Esophagus mucosa (tissue), 1 donor: Measurements from ENCODE around the gene TXNDC12. TPM values are rescaled to one million over a fixed set of nuclear protein-coding genes. Genes with fewer than 3 reads are reported as not detected.
"Not testable (repeated sequence)": the region's sequence is repeated elsewhere in the genome, so short reads cannot be mapped to it uniquely, and the experiment has no call there.

Experiments used
- ATAC-seq: fragments of 200-7000 bp; cut with Tn5 transposase; one replicate; pipeline ENCODE4 v1.9.1; 2020
- total RNA-seq: library from RNA; stranded (reverse); gene quantifications from one replicate; pipeline ENCODE4 v1.2.4, GENCODE V29; 2023
- donor health status: DM: yes; HTN: yes; CAD: no.

The TXNDC12 gene
- total RNA-seq, 1 donor from 2014 or later, result 32.8 TPM

GRCh38 chr1:52045666-52046195, 9.3 kb downstream of the TXNDC12 start:
- ATAC-seq, result not testable (repeated sequence)

GRCh38 chr1:52045236-52045635, 9.8 kb downstream of the TXNDC12 start:
- ATAC-seq, result no peak

- ATAC-seq, result peak; percentile 71
These were observed 13.3 kb downstream of the TXNDC12 start for GRCh38 chr1:52041551-52042185.

GRCh38 chr1:52037909-52038308, 17.1 kb downstream of the TXNDC12 start:
- ATAC-seq, result no peak

- no peak for ATAC-seq
These were observed 17.6 kb downstream of the TXNDC12 start for GRCh38 chr1:52037402-52037814.

- ATAC-seq, result no peak
These were observed 21.0 kb downstream of the TXNDC12 start for GRCh38 chr1:52034050-52034384.

GRCh38 chr1:52033190-52034049, 21.6 kb downstream of the TXNDC12 start, which contains the start of gene KTI12:
Gene KTI12, minus strand, starts transcription at chr1:52033810. Its CDS starts 49 bp downstream, at chr1:52033761.
- peak; percentile 90 for ATAC-seq

- peak; percentile 42 for ATAC-seq
These were observed 22.2 kb downstream of the TXNDC12 start for GRCh38 chr1:52032785-52033131.

- ATAC-seq, result no peak
These were observed 22.7 kb downstream of the TXNDC12 start for GRCh38 chr1:52032124-52032784.

GRCh38 chr1:52028839-52029238, 26.2 kb downstream of the TXNDC12 start:
- not testable (repeated sequence) for ATAC-seq

GRCh38 chr1:52028328-52028727, 26.7 kb downstream of the TXNDC12 start:
- ATAC-seq, result no peak

GRCh38 chr1:52026278-52026677, 28.7 kb downstream of the TXNDC12 start:
- no peak for ATAC-seq

- ATAC-seq, result no peak
These were observed 32.9 kb downstream of the TXNDC12 start for GRCh38 chr1:52022133-52022532.

- ATAC-seq, result no peak
These were observed 46.8 kb downstream of the TXNDC12 start for GRCh38 chr1:52008071-52008809.

GRCh38 chr1:52007215-52008002, 47.6 kb downstream of the TXNDC12 start:
- ATAC-seq, result no peak

GRCh38 chr1:52006081-52006553, 48.9 kb downstream of the TXNDC12 start:
- ATAC-seq, result not testable (repeated sequence)

- ATAC-seq, result not testable (repeated sequence)
These were observed 49.4 kb downstream of the TXNDC12 start for GRCh38 chr1:52005548-52005947.

- ATAC-seq, result no peak
These were observed 51.1 kb downstream of the TXNDC12 start for GRCh38 chr1:52003877-52004276.

GRCh38 chr1:52002038-52002917, 52.7 kb downstream of the TXNDC12 start:
- ATAC-seq, result peak; percentile 93

- ATAC-seq, result no peak
These were observed 56.3 kb downstream of the TXNDC12 start for GRCh38 chr1:51998701-51999100.
